OCI-M2 (cell line): Measurements from ENCODE around the gene PHF19.
A peak's percentile ranks its signal among the peaks of the same experiment; 100 is the strongest.

Experiments
- DNase-seq: peaks from one replicate; lab custom pipeline; 2025; ENCODE audit not compliant: unreplicated experiment; lab: John Stamatoyannopoulos, UW

PHF19 gene

DNA sequence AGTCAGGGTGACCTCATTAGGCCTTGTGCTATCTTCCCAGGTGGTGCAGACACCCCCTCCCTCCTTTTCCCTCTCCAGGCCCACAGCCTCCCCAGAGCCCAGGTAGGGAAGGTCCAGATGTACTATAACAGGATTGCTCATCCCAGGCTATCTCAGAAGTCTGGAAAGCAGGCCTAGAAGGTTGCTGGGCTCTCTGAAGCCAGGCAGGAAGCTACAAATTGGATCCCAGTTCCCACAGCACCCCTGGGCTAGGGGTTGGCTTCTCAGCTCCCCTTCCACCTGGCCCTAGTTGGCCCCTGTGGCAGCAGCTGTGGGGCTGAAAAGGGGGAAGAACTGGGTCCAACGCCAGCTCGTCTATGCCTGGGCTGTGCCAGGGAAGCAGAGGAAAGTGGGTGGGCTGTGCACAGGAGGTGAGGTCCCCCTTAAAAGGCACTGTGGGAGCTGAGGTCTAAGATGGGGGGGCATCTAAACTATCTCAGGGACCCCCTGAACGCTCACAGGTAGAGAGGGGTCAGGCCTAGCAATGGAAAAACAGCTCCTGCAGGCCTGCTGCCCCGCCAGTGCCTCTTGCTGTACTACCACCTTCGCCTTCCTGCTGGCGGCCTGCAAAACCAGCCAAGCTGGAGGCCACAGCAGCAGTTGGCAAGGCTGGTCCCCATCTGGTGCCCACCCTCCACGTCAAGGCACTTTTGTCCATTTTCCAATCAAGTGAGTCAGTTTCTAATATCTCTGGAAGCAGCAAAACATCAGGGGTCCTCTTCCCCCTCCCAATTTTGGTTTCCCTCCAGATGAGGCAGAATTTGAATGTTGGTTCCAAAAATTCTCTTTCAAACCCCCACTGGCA lies 20.9 kb downstream of the PHF19 start:
- no peak for DNase-seq

DNA sequence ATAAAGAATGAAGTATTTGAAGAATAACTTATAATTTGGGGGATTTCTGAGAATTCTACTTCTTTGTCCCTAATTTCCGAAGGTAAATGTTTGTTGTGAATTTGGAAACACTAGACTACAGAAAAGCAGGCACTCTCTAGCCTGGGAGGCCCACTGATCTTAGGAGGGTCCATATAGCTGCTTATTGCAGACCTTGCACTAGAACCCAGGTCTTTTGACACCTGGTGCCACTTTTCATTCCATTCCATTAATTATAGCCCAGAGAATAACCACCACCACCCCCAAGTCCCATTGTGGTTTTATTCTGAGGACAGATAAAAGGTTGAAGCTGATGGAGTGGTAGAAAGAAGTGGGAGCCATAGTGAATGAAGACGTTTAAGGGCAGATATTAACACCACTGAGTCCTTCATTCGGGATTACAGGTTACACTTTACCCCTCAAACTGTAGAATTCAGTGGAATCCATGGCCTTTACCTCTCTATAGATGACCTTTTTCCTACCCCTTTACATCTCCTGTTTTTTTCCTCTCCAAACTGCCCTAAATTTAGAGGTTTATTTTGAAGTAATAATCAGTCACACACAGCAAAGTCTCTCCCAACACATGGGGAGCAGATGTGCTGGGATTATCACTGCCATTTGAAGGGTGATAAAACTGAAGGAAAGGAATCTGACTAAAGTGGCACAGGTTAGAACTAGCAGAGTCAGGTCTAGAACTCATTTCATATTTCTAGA lies 22.2 kb downstream of the PHF19 start:
- no peak for DNase-seq

DNA sequence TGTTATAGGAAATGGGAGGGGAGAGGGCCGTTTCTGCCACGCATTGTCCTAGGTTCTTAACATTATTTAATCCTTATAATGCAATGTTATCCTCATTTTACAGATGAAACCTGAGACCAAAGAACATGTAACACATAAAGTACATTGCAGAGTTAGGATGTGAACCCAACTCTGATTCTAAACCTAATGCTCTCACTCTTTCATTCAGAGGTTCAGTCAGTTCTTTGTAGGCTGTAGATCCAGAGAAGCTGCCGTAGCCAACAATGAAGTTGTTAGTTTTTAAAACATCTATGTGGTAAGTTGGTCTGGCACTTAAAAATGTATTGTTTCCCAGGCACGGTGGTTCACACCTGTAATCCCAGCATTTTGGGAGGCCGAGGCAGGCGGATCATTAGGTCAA lies 23.8 kb downstream of the PHF19 start:
- DNase-seq = no peak

DNA sequence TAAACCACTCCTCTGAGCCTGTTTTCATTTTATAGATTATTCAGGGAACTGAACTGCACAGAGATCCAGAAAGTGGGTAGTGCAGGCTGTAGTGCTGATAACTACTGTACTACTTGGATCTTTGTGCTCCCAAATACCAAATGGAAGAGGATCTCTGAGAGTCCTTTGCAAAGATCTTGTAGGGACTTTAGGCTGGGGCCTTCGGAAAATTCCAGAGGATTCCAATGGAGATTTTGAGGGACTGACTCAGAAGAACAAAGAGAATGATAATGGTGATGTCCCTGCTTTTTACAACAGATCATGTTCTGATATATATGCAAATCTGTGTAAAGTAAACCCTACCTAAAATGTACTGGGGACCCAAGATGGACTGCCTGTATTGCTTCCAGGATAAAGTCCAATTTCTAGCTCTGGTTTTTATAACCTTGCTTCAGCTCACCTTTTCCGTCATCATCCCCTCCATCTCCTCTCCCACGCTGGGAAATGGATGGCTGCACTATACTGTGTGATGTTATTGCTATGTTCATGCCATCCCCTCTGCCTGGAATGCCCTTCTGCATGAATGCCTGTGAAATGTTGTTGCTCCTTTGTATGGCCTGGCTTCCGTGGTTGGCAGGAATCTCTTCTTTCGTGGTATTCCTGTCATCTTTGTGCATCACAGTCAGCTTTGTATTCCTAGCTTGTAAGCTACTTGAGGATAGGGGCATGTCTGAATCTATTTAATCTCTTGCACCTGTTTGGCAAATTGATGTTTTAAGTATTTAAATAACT lies 24.6 kb downstream of the PHF19 start:
- no peak for DNase-seq

DNA sequence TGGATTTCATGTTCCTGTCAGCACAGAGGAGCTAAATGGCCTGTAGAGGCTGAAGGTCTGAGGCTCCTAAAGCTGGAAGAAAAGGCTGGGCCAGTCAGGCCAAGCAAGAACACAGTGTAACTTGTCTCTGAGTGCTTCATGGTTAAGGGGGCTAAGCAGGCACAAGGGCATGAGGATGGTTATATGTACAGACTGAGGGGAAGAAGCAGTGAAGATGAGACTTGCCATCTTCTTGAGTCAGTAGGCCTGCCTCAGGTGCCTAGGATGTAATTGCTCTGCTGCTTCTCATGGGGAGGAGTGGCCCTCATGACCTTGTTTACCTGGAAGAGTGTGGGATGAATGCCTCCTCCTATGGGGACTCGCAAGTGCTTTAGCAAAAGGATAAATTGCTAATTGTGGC lies 25.5 kb downstream of the PHF19 start:
- DNase-seq = no peak

DNA sequence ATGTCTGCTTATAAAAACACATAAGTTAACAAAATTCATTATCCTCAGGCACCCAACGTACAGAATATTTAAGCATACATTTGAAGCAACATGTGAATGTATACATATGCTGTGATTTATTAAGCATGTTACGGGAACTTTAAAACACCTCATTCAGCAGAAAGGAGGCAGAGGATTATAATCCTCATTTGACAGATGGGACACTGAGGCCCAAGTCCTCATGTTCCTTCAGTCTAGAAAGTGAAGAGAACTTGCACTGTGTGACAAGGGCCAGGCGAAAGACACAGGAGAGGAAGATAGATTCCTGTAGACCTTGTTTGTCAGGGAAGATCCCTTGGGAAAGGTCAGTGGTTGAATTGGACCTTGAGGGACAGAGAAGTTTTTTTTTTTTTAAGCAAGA lies 26.7 kb downstream of the PHF19 start:
- DNase-seq = no peak

DNA sequence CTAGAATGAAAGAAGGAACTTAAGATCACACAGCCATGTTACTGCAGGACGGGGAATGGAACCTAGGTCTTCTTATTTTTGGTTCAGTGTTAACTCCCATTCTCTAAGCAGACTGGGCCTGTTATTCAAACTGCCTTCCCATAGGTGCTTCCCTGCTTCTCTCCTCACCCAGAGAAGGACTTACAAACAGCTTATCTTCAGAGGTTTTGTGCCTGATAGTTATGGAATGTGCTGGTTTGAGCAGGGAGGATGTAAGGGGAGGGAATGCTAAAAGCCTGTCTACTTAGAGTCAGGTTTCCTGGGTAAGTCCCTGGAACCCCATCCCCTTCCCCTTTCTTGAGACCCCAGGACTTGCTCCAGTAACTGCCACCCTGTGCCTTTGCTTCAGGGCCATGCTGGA lies 30.1 kb downstream of the PHF19 start:
- DNase-seq = no peak

DNA sequence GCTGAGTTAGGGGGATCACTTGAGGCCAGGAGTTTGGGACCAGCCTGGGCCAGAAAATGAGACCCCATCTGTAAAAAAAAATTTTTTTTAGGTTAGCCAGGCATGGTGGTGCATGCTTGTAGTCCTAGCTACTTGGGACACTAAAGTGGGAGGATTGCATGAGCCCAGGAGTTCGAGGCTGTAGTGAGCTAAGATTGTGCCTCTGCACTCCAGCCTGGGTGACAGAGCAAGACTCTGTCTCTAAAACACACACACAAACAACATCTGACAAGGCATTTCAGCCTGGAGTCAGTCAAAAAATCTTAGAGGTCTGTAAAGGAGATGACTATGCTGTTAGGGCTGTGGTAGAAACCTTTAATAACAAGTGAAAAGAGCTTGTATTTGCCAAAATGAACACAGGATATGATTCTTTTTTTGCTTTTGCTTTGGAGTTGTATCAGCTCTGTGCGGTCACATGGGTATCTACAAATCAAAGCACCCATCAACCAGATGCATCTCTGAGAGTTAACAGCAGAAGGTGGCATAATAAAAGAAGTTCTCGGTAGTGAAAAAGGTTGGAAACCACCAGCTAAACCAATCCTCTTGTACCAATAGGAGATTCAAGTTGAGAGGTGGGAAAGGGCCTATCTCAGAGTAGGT lies 30.6 kb downstream of the PHF19 start:
- DNase-seq = no peak

DNA sequence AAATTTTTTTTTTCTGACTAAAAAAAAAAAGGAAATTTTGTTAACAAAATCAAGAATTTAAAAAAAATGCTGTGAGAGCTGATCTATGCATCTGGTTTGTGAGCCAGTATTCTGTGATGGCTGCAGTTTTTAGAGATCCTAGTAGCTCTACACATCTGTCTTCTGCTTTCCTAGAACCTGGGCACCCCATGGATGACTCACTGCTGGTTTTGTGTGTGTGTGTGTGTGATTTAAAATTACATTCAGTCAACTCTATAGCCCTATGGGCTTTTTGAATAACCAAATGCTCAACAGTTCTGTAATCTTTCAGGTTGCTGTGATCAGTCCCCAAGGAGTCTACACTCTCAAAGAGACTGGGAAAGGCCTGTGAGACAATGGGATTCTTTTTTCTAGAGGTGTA lies 31.7 kb downstream of the PHF19 start:
- no peak for DNase-seq

DNA sequence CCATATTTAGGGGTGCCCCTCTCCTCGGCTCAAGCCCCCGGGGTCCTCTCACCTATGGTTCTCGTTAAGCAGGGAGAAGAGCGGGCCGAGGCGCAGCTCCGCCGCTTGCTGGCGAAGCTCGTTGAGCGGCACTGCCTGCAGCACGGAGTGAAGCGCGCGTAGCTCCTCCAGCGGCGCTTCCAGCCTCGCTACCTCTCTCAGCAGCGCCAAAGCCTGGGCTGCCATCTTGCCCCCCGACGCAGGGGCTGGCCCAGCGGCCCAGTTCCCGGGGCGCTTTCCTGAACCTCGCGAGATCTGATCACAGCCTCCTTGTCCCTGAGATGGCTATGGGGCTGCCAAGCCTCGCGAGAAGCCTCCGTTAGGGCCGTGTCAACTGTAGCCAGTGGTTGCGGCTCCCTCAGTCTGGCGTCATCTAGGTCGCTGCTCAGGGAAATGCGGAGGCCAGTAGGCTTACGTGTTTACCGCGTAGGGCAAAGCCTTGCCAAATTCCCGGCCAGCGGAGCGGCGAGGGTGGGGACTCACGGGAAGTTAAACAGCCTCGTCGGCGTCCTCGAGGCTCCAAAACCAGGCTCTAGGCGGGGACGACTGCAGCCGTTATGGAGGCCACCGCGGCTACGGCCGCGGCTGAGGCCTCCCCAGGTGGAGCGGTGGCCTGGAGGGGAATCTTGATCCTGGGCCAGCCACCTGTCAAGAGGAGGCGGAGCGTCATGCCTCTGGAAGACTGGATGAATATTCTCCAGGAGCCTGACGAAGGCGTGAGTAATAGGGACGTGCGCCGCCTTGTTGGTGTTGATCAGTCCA lies 34.1 kb downstream of the PHF19 start, which contains the start of gene PSMD5:
TSS of gene PSMD5 (minus strand) at position 238 of the 801 bp plus-strand sequence. CDS start at position 225, 13 bp downstream.
- DNase-seq = peak; percentile 82

DNA sequence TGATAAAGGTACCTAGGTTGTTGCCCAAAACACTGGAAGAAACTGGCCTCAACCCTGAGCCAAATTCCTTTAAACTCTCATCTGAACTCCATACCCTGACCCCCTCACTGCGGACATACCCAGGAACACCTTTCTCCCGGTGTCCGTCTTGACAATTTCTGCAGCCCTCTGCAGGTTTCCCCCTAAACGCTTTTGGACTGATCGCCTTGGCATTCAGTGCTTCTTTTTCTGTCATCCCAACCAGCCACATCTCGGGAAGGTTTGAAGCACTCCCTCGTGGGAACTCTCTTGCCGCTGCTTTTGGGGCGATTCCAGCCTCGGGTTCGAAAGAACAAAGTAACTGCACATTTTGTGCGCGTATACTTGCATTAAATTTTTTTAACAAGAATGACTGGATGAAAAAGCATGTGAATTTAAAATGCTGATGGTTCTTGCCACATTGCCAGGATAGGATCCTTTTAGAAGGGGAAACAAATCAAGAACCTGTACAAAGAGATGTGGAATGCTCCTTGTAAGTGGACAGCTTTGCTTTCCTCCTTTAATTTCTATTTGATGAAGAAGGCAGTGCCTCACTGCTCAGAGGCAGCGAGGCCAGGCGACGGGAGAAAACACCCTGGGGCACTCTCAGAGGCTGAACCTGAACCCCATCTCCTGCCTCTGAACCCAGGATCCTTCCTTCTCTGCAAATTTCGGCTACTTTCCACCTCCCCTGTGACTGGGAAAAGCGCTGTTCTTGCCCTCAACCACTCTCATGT lies 34.9 kb downstream of the PHF19 start:
- no peak for DNase-seq

DNA sequence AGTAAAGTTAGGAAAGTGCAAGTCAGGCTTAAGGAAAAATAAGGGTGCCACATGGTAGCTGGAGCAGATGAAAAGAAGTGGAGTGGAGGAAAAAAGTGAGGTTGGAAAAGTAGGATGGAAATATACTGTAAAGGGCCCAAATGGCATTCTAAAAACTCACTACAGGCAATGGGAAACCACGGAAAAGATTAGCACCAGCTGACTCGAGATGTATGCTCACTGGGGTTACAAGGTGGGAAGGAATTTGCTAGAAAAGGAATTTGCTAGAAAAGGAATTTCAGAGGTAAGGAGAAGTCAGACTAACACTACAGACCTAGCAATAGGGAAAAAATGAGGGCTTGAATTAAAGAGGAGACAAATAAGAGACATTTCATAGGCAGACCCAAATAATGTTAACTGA lies 37.8 kb downstream of the PHF19 start:
- no peak for DNase-seq

DNA sequence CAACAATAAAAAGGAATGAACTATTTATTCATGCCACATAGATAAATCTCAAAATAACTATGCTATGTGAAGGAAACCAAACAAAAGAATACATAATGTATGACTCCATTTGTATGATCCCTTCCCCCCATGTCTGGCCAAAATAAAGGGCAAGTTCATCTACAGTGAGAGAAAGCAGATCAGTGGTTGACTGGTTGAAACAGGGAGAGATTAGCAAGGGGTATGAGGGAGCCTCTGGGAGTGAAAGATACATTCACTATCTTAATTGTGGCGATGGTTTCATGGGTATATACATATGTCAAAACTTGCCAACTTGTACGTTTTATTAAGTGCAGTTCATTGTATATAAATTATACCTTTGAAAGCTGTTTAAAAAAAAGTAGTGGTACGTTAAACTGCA lies 39.1 kb downstream of the PHF19 start:
- DNase-seq = no peak

DNA sequence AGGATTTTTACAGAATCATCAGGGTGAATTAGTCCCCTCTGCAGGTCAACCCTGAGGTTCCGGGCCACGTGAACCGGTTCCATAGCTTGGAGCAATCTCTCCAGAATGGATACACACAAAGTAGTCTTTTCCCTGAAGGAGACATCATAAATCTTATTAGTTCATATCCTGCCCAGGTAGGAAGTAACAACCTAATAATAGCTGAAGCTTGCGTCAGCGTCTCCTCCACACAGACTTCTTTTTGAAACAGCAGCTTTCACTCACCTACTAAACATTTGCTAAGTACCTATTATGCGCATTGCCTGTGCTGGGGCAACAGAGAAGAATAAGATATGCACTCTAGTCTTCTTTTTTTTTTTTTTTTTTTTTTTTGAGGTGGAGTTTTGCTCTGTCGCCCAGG lies 43.7 kb downstream of the PHF19 start:
- DNase-seq = no peak

DNA sequence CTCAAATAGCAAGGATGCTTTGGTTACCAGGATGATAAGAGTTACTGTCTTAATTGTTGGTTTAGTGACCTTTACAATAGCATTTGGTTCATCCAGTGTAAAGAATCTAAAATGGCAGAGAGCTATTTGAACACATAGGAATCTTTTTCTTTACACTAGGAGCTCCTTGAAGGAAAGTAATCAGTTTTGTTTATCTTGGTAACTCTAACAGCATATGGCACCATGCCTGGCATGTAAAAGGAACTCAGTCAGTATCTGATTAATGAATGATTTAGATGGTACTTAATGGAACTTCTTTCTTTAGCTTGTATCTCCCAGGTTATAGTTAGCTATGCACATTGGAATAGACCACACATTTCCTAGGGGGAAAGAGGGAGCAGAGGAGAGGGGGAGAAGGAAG lies 44.2 kb downstream of the PHF19 start:
- DNase-seq = no peak

DNA sequence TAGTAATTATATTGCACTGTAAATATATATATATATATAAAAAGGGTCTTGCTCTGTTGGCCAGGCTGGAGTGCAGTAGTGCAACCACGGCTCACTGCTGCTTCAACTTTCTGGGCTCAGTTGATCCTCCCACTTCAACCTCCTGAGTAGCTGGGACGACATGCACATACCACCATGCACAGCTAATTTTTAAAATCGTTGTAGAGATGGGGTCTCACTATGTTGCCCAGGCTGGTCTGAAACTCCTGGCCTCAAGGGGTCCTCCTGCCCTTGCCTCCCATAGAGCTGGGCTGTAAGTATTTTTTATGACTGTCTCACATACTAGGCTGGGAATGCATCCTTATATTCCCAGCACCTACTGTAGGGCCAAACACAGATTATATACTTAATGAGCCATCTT lies 46.1 kb downstream of the PHF19 start:
- DNase-seq = no peak

DNA sequence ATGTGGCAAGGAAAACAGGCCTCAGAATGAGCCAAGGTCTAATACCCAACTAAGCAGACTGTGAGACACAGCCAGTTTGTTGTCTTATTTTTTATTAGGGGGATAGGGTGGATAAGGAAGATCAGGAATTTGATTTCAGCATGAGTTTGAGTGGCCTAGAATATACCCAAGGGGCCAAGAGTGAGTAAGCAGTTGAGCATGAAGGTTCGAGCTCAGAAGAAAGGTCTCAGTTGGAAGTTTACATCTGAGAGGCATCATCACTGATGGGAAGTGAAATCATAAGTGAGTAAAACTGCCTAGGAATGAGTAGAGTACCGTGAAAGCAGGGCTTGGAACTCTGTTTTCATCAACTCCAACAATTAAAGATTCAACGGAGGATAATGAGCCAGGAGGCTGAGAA lies 46.8 kb downstream of the PHF19 start:
- no peak for DNase-seq

DNA sequence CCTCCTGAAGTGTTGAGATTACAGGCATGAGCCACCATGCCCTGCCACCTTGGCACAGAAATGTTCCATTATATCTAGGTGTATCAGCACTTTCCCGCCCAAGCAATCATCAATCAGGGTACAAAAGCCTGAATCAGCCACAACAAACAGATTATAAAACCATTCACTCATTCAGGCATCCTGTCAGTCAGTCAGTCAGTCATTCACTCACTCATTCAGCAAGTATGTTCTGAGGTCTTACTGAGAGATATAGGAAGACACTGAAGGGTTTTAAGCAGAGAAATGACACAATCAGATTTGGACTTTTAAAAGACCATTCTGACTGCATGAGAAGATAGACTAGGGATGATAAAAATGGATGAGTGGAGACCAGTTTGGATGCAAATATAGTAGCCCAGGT lies 47.3 kb downstream of the PHF19 start:
- no peak for DNase-seq

DNA sequence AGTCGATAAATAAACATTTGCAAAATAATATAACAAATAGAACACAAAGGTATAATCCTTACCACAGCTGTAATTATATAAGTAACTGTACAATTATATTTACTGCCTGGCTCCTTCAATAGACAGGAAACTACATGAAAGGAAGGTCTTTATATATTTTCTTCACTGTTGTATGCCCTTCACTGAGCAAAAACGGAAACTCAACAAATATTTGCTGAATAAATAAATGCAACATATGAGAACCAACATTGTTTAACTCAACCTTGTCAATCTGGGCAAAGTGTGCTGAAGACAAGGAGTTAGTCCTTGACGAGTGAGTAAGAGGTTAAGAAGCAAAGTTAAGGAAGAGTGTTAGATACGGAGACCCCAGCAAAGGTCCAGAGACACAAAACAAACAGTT lies 56.9 kb downstream of the PHF19 start:
- no peak for DNase-seq

DNA sequence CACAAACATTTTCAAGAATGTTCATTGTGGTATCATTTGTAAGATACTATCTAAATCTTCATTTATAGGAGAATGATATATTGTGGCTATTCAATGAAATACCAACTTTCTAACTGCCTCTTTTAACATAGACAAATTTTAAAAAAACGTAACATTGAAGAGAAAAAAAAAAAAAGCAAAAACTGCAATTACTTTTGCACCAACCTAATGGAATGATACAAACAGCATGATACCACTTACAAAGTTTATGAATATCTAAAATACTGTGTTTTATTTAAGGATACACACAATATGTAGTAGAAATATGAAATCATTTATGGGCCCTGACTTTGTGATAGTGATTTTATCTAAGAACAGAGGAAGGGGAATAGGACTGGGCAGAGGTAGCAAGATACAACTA lies 58.4 kb downstream of the PHF19 start:
- no peak for DNase-seq
